HG02678 (cell line): ENCODE measurements around the gene EPRS1.

Experiments used
- ATAC-seq: cut with Tn5 transposase; IDR thresholded peaks from one replicate; pipeline ENCODE4 v1.9.1; 2021; ENCODE audit warnings: mild to moderate bottlenecking, moderate library complexity; ENCODE audit not compliant: unreplicated experiment

Gene EPRS1

DNA sequence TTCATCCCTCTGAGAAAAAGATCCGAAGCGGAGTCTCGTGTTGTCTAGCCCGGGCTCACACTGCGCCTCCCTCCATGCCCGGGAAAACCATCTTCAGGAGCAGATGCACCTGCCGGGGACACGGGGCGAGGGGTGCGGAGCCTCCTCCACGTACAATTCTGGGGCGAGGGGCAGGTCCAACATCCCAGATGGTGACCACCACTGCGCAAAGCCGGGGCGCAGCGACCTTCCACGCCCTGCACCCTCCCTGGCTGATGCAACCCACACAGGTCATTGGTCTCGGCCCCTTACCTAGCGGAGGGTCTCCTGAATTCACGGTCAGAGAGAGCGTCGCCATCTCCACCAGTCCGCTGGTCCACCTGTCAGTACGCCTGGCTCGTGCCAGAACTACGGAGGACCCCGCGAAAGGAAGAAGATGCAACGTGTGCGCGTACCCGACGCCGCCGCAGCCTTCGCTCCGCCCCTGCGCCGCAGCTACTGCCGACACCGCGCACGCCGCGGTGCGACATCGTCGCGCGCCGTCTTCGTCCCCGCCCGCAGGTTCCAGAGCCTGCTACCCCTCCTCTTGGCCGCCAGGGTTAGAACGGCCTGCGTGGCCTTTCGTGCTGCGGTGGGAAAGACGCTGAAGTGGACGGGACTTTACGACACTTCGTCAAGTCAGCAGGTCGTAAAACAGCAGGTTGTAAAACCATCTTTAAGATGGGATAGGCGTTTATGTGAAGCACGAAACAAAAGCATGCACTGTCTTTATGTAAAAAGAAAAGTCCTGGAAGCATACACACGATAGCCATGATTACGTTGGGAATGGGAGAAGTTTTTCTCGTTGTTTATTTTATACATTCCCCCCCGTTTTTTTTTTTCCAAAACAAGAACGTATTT lies at the start of gene EPRS1:
Gene EPRS1, minus strand, starts transcription at position 454 of the 879 bp plus-strand sequence. Its CDS starts 117 bp downstream, at position 337.
- peak; percentile 99 for ATAC-seq

DNA sequence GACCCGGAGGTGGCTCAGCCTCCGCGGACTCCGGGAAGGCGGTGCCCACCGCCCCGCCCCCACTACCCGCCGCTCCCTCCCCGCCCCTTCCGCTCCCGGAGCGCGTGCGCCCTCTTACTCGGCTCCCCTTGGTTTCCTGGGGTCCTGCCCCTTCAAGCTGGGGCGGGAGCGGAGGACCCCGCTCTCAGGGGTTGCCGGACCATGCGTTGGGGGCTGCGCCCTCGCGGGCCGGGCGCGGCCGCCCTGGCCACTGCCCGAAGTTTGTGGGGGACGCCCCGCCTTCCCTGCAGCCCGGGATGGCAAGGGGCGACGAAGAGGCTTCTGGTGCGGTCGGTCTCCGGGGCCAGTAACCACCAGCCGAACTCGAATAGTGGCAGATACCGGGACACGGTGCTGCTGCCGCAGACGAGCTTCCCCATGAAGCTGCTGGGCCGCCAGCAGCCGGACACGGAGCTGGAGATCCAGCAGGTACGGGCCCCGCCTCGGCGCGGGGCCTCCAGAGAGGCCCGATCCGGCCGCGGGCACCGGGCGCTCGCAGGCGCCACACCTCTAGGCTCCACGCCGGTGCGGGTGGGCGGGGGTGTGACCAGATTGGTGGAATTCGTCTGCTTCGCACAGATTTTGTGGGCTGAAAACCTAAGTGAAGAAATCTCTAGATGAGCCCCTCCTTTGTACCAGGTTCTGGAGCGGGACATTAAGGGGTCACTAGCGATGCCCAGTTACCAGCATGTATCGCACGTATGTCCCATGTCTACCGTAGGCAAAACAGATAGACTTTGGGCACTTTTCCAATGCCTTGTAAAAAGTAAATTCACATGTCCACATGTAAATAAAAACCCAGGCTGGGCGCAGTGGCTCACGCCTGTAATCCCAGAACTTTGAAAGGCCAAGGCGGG lies 48.0 kb upstream of the EPRS1 start, which contains the start of gene IARS2:
Gene IARS2, plus strand, starts transcription at position 117 of the 896 bp plus-strand sequence. Its CDS starts 85 bp downstream, at position 202.
- ATAC-seq, result peak; percentile 62

DNA sequence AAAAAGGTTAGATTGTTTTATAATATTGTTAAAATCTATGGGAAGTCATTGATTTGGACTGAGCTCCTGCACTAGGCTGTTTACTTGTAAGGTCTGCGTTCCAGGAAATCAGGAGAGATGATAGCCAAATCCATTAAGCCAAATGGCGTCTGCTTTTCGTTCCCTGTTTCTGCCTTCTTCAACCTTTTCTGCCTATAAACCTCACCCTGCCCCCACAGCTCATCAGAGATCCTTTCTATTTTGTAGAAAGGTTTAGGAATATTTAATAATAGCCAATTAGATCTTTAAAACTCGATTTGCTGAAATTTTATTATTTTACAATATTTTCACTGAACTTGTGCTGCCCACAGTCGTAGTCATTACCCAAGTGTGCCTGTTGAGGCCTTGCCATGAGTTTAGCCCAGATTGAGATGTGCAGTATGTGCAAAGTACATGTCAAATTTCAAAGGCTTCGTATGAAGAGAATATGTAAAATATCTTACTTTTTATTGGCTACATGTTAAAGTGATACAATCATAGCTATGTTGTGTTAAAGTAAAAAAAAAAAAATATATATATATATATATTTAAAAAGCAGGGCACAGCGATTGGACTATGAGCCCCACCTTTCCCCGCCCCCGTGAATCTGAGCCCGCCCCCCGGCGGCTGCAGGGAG lies 47.2 kb upstream of the EPRS1 start:
- ATAC-seq, result no peak

DNA sequence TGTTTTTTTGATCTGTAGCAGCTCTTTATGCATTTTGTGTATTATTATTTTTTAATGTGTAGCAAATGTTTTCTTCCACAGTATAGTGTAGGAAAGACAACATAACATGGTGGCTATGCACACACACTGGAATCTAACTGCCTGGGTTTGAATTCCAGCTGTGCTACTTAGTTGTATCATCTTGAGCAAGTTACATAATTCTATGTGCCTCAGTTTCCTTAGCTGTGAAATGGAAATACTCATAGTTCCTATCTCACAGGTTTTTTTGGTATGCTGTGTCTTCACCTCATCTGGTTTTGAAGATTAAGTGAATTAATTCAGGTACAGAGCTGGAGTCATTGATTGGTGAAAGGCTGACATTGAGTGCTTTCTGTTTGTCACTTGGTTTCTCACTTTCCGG lies 46.4 kb upstream of the EPRS1 start:
- no peak for ATAC-seq

DNA sequence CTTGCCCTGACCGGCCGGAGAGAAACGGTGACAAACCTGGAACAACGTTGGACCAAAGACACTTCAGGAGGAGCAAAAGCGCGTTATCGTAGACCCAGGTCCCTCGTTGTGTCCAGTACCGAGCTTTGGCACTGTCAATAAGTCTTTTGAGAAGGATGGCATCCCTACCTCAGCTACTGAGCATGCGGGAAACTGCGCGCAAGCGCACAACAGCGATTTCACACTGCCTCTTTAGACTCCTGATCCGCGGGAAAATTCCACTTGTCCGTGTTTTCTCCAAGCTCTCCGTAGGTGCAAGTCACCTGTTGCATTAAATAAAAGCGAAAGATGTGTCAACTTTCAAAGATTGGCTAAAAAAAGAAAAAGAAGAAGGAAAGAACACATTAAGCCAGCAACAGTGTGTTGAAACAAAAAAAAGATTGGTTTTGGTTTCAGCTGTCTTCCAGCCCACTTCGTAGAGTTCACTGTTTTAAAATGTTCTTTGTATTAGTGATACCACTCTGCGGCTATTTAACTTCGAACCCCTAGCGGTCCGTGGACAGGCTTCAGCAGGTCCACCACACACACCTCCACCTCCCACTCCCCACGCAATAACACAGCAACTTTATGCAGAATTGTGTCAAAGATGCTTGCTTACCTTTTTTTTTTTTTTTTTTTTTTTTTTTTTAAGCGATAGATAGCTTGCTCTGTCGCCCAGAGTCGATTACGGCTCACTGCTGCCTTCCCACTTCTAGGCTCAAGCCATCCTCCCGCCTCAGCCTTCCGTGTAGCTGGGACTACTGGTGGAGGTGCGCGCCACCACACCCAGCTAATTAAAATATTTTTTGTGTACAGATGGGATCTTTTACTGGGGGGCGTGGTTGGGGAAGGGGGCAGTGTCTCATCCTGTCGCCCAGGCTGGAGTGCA lies 43.6 kb upstream of the EPRS1 start, which contains the start of gene BPNT1:
Gene BPNT1, minus strand, starts transcription at position 139 of the 907 bp plus-strand sequence. CDS start 9,942 bp downstream, outside the sequence.
- ATAC-seq, result peak; percentile 56

DNA sequence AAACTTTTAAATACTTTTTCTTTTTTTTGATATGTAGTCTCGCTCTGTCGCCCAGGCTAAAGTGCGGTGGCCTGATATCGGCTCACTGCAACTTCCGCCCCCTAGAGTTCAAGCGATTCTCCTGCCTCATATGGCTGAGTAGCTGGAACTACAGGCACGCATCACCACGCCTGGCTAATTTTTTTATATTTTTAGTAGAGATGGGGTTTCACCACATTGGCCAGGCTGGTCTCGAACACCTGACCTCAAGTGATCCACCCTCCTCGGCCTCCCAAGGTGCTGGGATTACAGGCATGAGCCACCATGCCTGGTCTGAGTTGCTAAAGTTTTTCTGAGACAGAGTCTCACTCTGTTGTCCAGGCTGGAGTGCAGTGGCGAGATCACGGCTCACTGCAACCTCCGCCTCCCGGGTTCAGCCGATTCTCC lies 40.0 kb upstream of the EPRS1 start:
- ATAC-seq, result peak; percentile 51

DNA sequence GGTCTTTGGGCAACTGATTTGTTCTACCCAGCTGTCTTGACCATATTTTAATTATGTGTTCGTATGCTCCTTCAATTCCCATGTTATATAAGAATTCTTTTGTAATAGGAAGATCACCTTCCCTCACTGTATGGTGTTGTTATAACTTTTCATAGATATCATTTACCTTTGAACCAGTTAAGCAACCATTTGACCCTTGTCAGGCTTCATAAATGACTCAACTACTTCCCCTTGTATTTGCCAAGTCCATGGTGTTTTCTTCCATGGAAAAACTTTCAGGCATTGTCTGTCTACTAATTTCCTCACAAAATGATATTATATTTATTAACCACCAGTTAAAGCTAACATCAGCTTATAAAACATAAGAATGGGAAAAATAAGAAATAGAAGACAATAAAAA lies 38.2 kb upstream of the EPRS1 start:
- ATAC-seq, result no peak

DNA sequence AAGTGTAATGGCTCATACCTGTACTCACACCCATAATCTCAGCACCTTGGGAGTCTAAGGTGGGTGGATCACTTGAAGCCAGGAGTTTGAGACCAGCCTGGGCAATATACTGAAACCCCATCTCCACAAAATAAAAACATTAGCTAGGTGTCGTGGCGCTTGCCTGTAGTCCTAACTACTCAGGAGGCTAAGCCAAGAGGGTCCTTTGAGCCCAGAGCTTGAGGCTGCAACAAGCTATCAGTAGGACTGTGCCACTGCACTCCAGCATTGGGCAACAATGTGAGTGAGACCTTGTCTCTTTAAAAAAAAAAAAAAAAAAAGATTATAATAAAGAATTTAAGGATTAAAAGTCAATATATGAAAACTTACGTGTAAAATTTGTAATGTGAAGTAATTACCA lies 31.6 kb upstream of the EPRS1 start:
- ATAC-seq, result no peak

DNA sequence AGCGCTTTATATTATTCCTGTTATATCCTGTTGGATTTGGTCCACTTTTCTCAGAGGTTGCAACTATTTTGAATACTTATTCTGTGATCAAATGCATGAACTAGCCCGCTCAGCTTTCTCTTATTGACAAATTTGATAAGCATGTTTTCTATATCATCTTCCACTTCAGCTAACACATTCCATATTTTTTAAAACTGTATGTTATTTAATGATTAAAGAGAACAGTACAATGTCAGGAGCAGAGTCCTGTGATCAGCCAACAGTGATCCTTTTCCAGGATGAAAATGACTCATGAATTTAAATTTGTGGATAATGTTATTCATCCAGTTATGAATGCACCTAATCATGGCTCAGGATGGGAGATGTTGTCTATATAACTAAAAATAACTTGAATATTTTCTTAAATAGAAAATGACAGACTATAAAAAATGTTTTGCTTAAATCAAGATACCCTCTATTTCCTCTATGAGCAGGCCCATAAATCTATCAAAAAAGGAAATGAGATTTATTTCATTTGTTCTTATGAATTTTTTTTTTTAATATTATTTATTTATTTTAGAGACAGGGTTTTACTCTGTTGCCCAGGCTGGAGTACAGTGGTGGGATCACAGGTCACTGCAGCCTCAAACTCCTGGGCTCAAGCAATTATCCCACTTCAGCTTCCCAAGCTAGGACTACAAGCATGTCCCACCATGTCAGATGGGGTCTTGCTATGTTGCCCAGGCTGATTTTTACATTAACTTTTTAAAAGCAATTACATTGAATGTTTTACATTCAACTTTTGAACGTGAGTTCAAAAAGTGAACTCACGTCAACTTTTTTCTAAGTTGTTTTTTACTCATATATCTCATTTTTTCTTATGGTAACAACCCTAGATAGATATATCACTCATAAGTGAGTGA lies 30.8 kb upstream of the EPRS1 start:
- no peak for ATAC-seq

DNA sequence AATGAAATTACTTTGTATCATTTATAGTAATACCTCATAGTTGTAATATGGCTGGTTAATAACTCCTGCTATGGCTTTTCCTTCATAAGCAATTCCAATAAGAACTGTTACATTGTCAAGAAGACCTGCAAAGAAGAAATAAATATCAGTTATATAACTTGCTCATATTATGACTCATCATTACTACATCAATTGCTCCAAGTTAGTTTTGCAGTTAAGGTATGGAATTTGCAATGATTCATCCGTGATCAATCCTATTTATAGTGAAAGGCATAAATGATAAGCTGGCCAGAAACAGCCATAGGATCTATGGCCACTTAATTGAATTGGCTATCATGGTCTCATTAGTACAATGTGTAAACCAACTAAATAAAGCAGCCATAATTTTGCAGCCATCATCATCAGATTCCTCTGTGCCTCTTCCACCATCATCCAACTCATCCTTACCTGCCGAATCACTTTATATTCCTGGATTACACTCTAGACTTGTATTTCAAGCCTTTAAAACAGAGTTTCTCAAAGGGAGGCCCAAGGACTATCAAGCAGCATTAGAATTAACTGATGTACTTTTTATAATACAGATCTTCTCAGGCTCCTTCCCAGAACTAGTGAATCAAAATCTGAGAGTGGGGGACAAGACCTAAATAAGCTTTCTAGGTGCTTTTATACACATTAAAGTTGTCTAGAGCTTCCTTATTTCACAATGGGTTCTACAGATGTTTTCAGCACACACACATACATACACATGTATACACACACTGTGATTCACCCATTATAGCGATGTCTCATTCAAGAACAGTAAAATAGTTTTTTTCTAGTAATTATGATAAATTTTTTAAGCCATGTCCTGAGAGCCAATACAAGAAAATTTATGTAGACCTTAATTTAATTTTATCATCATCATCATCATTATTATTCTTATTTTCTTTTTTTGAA lies 21.2 kb upstream of the EPRS1 start:
- no peak for ATAC-seq

DNA sequence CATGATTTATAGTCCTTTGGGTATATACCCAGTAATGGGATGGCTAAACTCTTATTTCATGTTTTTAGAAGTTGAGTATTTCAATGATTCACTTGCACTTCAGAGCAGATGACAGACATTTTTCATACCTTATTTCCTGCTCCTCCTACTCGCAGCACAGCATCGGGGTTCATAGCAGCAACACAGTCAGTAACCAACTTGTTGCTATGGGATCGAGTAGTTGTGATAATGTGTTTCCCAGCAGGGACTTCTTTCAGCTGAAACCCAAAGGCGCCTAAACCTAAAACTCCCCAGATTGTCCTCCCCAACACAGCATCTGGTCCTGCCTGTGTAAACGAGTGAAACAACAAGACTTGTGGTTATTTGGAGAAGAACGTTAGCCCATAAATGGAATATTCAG lies 16.3 kb upstream of the EPRS1 start:
- ATAC-seq, result no peak

DNA sequence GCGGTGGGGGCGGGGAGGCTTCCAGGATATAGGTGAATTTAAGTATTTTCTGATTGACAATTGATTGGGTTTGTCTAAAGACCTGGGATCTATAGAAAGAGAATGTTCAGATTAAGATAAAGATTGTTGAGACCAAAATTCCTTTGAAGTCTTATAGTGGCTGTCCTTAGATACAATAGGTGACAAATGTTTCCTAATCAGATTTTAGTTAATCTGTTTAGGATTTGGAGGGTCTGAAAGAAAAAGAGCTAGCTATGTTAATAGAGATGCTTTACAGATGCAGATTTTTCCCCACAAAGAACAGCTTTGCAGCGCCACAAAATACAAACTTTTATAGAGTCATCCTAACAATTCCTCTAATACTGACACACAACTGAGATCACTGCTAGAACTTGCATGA lies 14.6 kb upstream of the EPRS1 start:
- no peak for ATAC-seq

DNA sequence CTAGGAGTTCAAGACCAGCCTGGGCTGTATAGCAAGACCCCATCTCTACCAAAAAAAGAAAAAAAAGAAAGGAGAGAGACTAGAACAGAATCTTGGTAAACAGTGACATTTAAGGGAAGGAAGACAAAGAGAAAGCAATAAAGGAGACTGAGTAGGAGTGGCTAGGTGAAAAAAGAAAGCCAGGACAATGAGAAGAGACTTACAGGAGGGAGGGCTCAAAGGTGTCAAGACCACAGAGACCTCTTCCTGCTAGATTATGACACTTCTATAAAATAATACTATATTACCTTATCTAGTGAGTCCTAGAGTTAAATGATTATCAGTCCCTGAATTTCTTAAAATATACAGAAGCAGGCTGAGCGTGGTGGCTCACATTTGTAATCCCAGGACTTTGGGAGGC lies 10.1 kb upstream of the EPRS1 start:
- ATAC-seq, result no peak

DNA sequence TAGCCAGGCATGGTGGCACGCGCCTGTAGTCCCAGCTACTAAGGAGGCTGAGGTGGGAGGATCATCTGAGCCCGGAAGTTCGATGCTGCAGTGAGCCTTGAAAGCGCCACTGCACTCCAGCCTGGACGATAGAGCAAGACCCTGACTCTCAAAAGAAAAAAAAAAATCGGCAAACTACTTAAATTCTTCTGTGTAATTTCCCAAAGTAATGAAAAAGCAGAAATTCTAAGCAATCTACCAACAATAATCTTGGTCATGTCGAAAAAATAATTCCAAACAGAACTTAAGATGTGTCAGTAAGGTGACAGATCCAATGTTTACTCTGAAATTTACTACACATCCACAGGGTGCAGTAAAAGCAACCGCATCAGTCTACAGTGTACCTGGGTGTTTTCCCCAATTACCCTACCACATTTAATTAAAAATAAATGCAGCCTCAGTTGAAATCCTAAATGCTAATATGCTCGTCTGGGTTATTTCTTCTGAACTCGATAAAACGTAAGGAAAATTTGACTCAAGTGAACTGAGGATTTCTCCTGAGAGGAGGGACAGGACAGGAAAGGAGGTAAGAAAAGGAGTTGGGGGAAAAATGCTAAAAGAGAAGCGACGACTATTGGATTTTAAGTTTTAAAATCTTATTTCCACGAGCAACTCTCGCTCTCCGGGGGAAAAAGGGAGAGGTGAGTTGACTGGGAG lies 801 bp downstream of the EPRS1 start:
- ATAC-seq, result no peak

DNA sequence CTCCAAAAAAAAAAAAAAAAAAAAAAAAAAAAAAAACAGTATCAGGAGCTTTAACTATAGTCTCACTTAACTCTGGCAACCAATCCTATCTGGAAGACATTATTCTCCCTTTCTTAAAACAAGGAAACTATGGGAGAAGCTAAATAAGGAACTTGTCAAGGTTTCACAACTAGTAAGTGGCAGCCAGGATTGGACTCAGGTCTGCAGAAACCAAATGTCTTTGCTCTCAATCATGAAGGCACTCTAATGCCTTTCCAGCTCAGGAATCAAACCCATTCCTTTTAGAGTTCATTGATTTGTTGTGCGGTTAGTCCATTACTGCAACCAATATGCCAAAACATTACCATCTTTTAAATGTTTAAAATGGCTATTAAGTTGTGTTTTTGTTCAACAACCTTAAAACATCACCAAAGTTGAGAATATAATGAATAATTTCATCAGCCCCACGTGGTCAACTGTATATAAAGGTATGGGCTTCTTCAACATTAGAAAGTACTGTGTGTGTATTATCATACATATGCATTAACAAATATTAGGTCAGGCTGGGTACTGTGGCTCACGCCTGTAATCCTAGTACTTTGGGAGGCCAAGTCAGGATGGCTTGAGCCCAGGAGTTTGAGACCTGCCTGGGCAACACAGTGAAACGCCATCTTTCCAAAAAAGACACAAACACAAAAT lies 1.5 kb downstream of the EPRS1 start:
- ATAC-seq, result no peak

DNA sequence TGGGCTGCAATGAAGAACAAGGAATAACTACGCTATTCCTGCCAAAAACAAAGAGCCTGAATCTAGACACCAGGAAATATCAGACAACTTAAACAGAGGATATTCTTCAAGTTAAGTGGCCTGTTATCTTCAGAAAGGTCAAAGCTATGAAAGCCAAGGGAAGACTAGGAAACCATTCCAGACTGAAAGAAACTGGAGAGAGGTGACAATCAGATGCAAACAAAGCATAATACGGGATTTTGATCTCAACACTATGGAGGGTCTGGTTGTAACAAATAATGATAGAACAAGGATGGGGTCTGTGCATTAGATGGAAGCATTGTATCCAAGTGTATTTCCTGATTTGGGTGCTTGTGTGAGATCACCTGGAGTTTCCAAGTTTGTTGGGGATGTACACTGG lies 2.7 kb downstream of the EPRS1 start:
- no peak for ATAC-seq
